CD14-positive monocyte (primary cell): ENCODE measurements around the gene BCL2L2. TPM values are rescaled to one million over a fixed set of nuclear protein-coding genes. Genes with fewer than 3 reads are reported as not detected.

Source experiments
- DNase-seq, 3 donors: peaks; one replicate each; pipeline ENCODE4 v3.0.0-alpha.2; 2011 to 2022
- H2AFZ ChIP-seq: 2 replicates; pipeline ENCODE4 v1.6.0; 2012; ENCODE audit warnings: mild to moderate bottlenecking, low read depth, low read length, inconsistent platforms; ENCODE audit not compliant: insufficient read depth, poor library complexity, severe bottlenecking
- H3K27ac ChIP-seq, 2 donors: 1 replicate in 1 of 2; 2 replicates in 1 of 2; pipeline ENCODE4 v1.5.1; 2012 to 2013; ENCODE audit warnings: low read length in 2 of 2, control low read depth in 1 of 2, inconsistent platforms in 1 of 2, low read depth in 1 of 2, mild to moderate bottlenecking in 1 of 2
- H3K27me3 ChIP-seq, 2 donors: one replicate each; pipeline versions ENCODE4 v1.6.0 to v1.6.1; 2011 to 2013; ENCODE audit warnings: low read length in 2 of 2; ENCODE audit not compliant: control insufficient read depth in 2 of 2, insufficient read depth in 2 of 2
- H3K36me3 ChIP-seq, 2 donors: replicated peaks in 1 of 2; 1 replicate in 1 of 2; 2 replicates in 1 of 2; pipeline versions ENCODE4 v1.5.1 to v1.6.1; 2012 to 2013; ENCODE audit warnings: low read length in 2 of 2, control low read depth in 1 of 2, inconsistent platforms in 1 of 2, mild to moderate bottlenecking in 1 of 2; ENCODE audit not compliant: insufficient read depth in 2 of 2, control insufficient read depth in 1 of 2
- H3K4me1 ChIP-seq, 2 donors: 1 replicate in 1 of 2; 2 replicates in 1 of 2; pipeline versions ENCODE4 v1.5.1 to v1.6.1; 2012 to 2013; ENCODE audit warnings: low read length in 2 of 2, control low read depth in 1 of 2, inconsistent platforms in 1 of 2, mild to moderate bottlenecking in 1 of 2, moderate library complexity in 1 of 2; ENCODE audit not compliant: insufficient read depth in 2 of 2, control insufficient read depth in 1 of 2
- H3K4me2 ChIP-seq: replicated peaks from 2 replicates; pipeline ENCODE3; 2012; ENCODE audit warnings: low read length, moderate library complexity, mild to moderate bottlenecking; ENCODE audit not compliant: poor library complexity, severe bottlenecking; ENCODE audit errors: extremely low read depth
- H3K4me3 ChIP-seq, 3 experiments: fragments of 200-600 bp in 1 of 3; sonication (generic) in 1 of 3; replicated peaks in 1 of 3; 1 replicate in 2 of 3; 2 replicates in 1 of 3; pipeline ENCODE4 v1.5.1; 2011 to 2013; ENCODE audit warnings: low read length in 3 of 3, mild to moderate bottlenecking in 3 of 3, control low read depth in 2 of 3, low read depth in 2 of 3, inconsistent platforms in 1 of 3, moderate library complexity in 1 of 3
- H3K79me2 ChIP-seq: 2 replicates; pipeline ENCODE4 v1.6.0; 2012; ENCODE audit warnings: mild to moderate bottlenecking, control low read depth, inconsistent platforms, low read length, moderate library complexity; ENCODE audit not compliant: insufficient read depth
- H3K9ac ChIP-seq: 2 replicates; pipeline ENCODE4 v1.6.0; 2017; ENCODE audit warnings: low read length, mild to moderate bottlenecking; ENCODE audit not compliant: insufficient read depth, poor library complexity, severe bottlenecking
- H3K9me3 ChIP-seq, 2 donors: replicated peaks in 1 of 2; 1 replicate in 1 of 2; 2 replicates in 1 of 2; pipeline versions ENCODE4 v1.5.1 to v1.6.1; 2012 to 2013; ENCODE audit warnings: low read length in 2 of 2, control low read depth in 1 of 2; ENCODE audit not compliant: control insufficient read depth in 1 of 2, insufficient read depth in 1 of 2
- H4K20me1 ChIP-seq: 2 replicates; pipeline ENCODE4 v1.6.0; 2012; ENCODE audit warnings: mild to moderate bottlenecking, low read length, control low read depth, moderate library complexity; ENCODE audit not compliant: insufficient read depth
- H3K27ac Mint-ChIP-seq, 7 donors: one replicate each; pipeline ENCODE4 v1.8.0; 2020; ENCODE audit warnings: mild to moderate bottlenecking in 7 of 7, mixed read lengths in 7 of 7, moderate library complexity in 6 of 7, inconsistent platforms in 2 of 7
- H3K27me3 Mint-ChIP-seq, 3 donors: one replicate each; pipeline ENCODE4 v1.8.0; 2021 to 2022; ENCODE audit warnings: low read depth in 3 of 3, mild to moderate bottlenecking in 3 of 3, mixed read lengths in 3 of 3, moderate library complexity in 3 of 3, inconsistent platforms in 1 of 3
- H3K36me3 Mint-ChIP-seq, 2 donors: one replicate each; pipeline ENCODE4 v1.8.0; 2020; ENCODE audit warnings: mixed read lengths in 2 of 2, inconsistent platforms in 1 of 2, mild to moderate bottlenecking in 1 of 2
- H3K4me1 Mint-ChIP-seq: one replicate; pipeline ENCODE4 v1.8.0; 2020; ENCODE audit warnings: mild to moderate bottlenecking, mixed read lengths
- H3K4me3 Mint-ChIP-seq, 2 donors: one replicate each; pipeline ENCODE4 v1.8.0; 2020; ENCODE audit warnings: mild to moderate bottlenecking in 2 of 2, mixed read lengths in 2 of 2, moderate library complexity in 1 of 2
- H3K9me3 Mint-ChIP-seq, 7 donors: one replicate each; pipeline ENCODE4 v1.8.0; 2020 to 2022; ENCODE audit warnings: mixed read lengths in 7 of 7, mild to moderate bottlenecking in 6 of 7, moderate library complexity in 6 of 7, inconsistent platforms in 2 of 7
- CTCF ChIP-seq: fragments of 200-600 bp; IDR thresholded peaks from one replicate; pipeline ENCODE4 v1.8.0; 2022; ENCODE audit warnings: antibody characterized with exemption, mild to moderate bottlenecking
- WGBS: methylation state at CpG from one replicate; pipeline ENCODE4 v1.1.5; 2013; ENCODE audit warnings: missing lambda C conversion rate; ENCODE audit not compliant: insufficient coverage; 5-methylcytosine and 5-hydroxymethylcytosine counted together
- intact Hi-C, 2 donors: fragments of 100-400 bp; cut with micrococcal nuclease; formaldehyde crosslinking; loops; one replicate each; pipeline versions ENCODE4 v1.15.0 to v1.15.1; 2023
- polyA plus RNA-seq, 3 donors: library from polyadenylated mRNA; depleted of rRNA in 1 of 3; unstranded in 2 of 3; stranded (reverse) in 1 of 3; fragments of 300-500 nt in 2 of 3; fragments of >200 nt in 1 of 3; fragmentation: Illumina TruSeq in 2 of 3; gene quantifications; 1 replicate in 2 of 3; 2 replicates in 1 of 3; pipeline ENCODE4 v1.2.3, GENCODE V29; 2012 to 2021

The BCL2L2 gene
- polyA plus RNA-seq, 3 donors, result 0.90 to 23.7 (median 1.4) TPM

- Mint-ChIP-seq H3K27ac (no peak overlapping the region), H3K4me1 (no peaks in the 10 kb centered on the region), H3K27me3 (peaks cover 0 to 8% (median 6%) of the 10 kb centered on the region in 3 donors), H3K36me3 (no peaks in the 10 kb centered on the region), H3K4me3 (no peak overlapping the region), H3K9me3 (peaks cover 0 to 2% (median 0%) of the 10 kb centered on the region in 7 donors)
- no peak overlapping the region for H3K4me3 ChIP-seq
- no peak overlapping the region for H3K9ac ChIP-seq
- H3K27ac ChIP-seq, result no peak overlapping the region
- H3K9me3 ChIP-seq, result no peaks in the 10 kb centered on the region
- H3K27me3 ChIP-seq, result peaks cover 0 to 2% of the 10 kb centered on the region in 2 donors
- no peaks in the 10 kb centered on the region for H3K79me2 ChIP-seq
- WGBS, result 100% methylated on average over 3 of the region's 7 CpGs
- intact Hi-C loops, result loop anchor here in 1 of 2 donors (10.0 kb wide), 1 partner anchor 66 kb away; no protein-coding TSS in a partner anchor
- DNase-seq, result no peak
- no peaks in the 10 kb centered on the region for H3K4me1 ChIP-seq
- H2AFZ ChIP-seq, result no peak overlapping the region
- H3K4me2 ChIP-seq, result no peak overlapping the region
- H4K20me1 ChIP-seq, result no peaks in the 10 kb centered on the region
- H3K36me3 ChIP-seq, result no peaks in the 10 kb centered on the region
- TF ChIP-seq CTCF, result no peak
Observed at GRCh38 chr14:23269193-23269592, 37.4 kb upstream of the BCL2L2 start.

- intact Hi-C loops, result no loop called here
- H3K9me3 Mint-ChIP-seq, result peaks cover 0 to 3% (median 0%) of the 10 kb centered on the region in 7 donors
- Histone ChIP-seq H3K27ac (no peak overlapping the region), H4K20me1 (peaks cover 5% of the 10 kb centered on the region), H3K9me3 (no peaks in the 10 kb centered on the region), H3K4me1 (no peaks in the 10 kb centered on the region), H3K79me2 (no peaks in the 10 kb centered on the region), H3K9ac (no peak overlapping the region), H3K4me3 (no peak overlapping the region), H2AFZ (no peak overlapping the region), H3K36me3 (peaks cover 3 to 15% of the 10 kb centered on the region in 2 donors), H3K4me2 (no peak overlapping the region), H3K27me3 (no peaks in the 10 kb centered on the region)
- H3K36me3 Mint-ChIP-seq, result peaks cover 18% of the 10 kb centered on the region in 2 donors
- H3K4me1 Mint-ChIP-seq, result peaks cover 12% of the 10 kb centered on the region
- H3K4me3 Mint-ChIP-seq, result no peak overlapping the region
- H3K27ac Mint-ChIP-seq, result peak overlapping the region in 3 of 7 donors; percentile 6 to 80 (median 10)
- no peak for DNase-seq
- 100% methylated on average over 1 of the region's 2 CpGs for WGBS
- H3K27me3 Mint-ChIP-seq, result peaks cover 0 to 3% (median 3%) of the 10 kb centered on the region in 3 donors
- TF ChIP-seq CTCF, result no peak
Observed at GRCh38 chr14:23275412-23275811, 31.2 kb upstream of the BCL2L2 start.
